Loucy (cell line): ENCODE measurements around the gene TDRD1.

Experiments used
- CTCF ChIP-seq: fragments of 200-600 bp; sonication (generic); conservative IDR thresholded peaks from 2 replicates; pipeline ENCODE4 v1.5.1; 2014; ENCODE audit warnings: mild to moderate bottlenecking, antibody characterized with exemption, low read length
- EZH2phosphoT487 ChIP-seq: fragments of 200-600 bp; IDR thresholded peaks from 2 replicates; pipeline ENCODE4 v1.6.1; 2018; ENCODE audit warnings: antibody characterized with exemption, mild to moderate bottlenecking, moderate library complexity, borderline replicate concordance

- TF ChIP-seq CTCF, result no peak
- no peak for TF ChIP-seq EZH2phosphoT487
Observed at GRCh38 chr10:114163062-114163461, 16.1 kb upstream of the TDRD1 start.
